ENCODE data around the gene KCNH5. TPM values are rescaled to one million over a fixed set of nuclear protein-coding genes. Genes with fewer than 3 reads are reported as not detected.

Gene KCNH5
- total RNA-seq, 1 donor from 2014 or later = not detected

DNA sequence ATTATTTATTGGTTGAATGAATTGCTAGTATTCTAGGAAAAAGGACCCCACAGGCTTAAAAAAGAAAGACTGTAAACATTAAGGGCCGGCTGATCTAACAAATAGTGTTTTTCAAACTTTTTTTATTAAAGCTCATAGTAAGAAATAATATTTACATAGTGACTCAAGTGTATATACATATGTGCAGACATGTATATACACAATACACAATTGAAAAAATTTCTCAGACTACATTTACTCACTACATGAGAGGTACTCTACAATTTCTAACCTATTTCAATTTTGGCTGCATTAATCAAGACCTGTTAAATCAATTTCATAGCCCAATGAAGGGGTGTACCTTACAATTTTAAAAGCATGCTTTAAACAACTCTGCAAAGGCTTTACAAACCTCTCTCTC, 17.5 kb downstream of the KCNH5 start:
- DNase-seq (no peak), ATAC-seq (ENCODE audit: low read depth) (no peak)
- Mint-ChIP-seq H3K27me3 (no peaks in the 10 kb centered on the region), H3K36me3 (ENCODE audit: low read depth) (no peaks in the 10 kb centered on the region), H3K4me3 (no peak overlapping the region), H3K4me1 (no peaks in the 10 kb centered on the region), H3K9me3 (peaks cover 12% of the 10 kb centered on the region), H3K27ac (no peak overlapping the region)
- ChIA-PET CTCF (no interaction called here), POLR2A (no interaction called here)
- TF ChIP-seq, protein P1, sequence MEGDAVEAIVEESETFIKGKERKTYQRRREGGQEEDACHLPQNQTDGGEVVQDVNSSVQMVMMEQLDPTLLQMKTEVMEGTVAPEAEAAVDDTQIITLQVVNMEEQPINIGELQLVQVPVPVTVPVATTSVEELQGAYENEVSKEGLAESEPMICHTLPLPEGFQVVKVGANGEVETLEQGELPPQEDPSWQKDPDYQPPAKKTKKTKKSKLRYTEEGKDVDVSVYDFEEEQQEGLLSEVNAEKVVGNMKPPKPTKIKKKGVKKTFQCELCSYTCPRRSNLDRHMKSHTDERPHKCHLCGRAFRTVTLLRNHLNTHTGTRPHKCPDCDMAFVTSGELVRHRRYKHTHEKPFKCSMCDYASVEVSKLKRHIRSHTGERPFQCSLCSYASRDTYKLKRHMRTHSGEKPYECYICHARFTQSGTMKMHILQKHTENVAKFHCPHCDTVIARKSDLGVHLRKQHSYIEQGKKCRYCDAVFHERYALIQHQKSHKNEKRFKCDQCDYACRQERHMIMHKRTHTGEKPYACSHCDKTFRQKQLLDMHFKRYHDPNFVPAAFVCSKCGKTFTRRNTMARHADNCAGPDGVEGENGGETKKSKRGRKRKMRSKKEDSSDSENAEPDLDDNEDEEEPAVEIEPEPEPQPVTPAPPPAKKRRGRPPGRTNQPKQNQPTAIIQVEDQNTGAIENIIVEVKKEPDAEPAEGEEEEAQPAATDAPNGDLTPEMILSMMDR (IDR thresholded peaks at IDR 0.05) = no peak
- intact Hi-C loops (cut with micrococcal nuclease) = no loop called here

DNA sequence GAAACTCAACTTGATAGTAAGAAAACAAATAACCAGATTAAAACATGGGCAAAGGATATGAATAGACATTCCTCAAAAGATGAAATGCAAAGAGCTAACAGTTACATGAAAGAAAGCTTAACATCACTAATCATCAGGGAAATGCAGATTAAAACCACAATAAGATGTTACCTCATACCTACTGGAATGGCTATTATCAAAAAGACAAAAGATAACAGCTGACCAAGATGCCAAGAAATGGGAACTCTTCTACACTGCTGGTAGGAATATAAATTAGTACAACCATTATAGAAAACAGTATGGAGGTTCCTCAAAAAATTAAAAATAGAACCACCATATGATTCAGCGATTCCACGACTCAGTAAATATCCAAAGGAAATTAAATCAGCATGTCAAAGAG, 18.8 kb downstream of the KCNH5 start:
- Mint-ChIP-seq H3K4me1 (no peaks in the 10 kb centered on the region), H3K36me3 (ENCODE audit: low read depth) (no peaks in the 10 kb centered on the region), H3K9me3 (peaks cover 12% of the 10 kb centered on the region), H3K4me3 (no peak overlapping the region), H3K27ac (no peak overlapping the region), H3K27me3 (no peaks in the 10 kb centered on the region)
- DNase-seq (no peak), ATAC-seq (ENCODE audit: low read depth) (no peak)
- TF ChIP-seq, protein P1 (IDR thresholded peaks at IDR 0.05) = no peak
- POLR2A ChIA-PET = no interaction called here
- CTCF ChIA-PET = no interaction called here
- intact Hi-C loops (cut with micrococcal nuclease) = no loop called here

DNA sequence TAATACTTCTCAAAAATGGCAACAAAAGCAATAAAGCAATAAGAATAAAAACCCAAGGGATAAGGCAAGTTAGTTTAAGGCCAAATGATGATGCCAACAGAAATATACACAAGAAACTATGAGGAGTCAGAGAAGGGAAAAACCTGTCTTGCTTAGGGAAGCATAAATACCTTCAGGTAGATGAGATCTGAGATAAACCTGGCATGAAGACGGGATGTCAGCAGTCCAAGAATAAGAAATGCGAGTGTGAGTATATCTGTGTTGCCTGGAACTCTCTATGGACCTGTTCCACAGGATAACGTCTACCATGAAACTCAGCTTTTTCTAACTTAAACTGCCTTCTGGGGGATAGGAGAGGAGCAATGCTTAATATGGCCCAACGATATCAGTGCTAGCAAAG, 30.6 kb downstream of the KCNH5 start:
- CTCF ChIA-PET = no interaction called here
- POLR2A ChIA-PET = no interaction called here
- no peaks in the 10 kb centered on the region for H3K4me1 Mint-ChIP-seq
- intact Hi-C loops (cut with micrococcal nuclease) = no loop called here
- TF ChIP-seq, protein P1 (IDR thresholded peaks at IDR 0.05) = no peak
- DNase-seq = no peak
- ATAC-seq (ENCODE audit: low read depth) = no peak
- no peak overlapping the region for H3K4me3 Mint-ChIP-seq
- H3K36me3 Mint-ChIP-seq (ENCODE audit: low read depth) = no peaks in the 10 kb centered on the region
- no peak overlapping the region for H3K27ac Mint-ChIP-seq
- no peaks in the 10 kb centered on the region for H3K27me3 Mint-ChIP-seq
- no peaks in the 10 kb centered on the region for H3K9me3 Mint-ChIP-seq

DNA sequence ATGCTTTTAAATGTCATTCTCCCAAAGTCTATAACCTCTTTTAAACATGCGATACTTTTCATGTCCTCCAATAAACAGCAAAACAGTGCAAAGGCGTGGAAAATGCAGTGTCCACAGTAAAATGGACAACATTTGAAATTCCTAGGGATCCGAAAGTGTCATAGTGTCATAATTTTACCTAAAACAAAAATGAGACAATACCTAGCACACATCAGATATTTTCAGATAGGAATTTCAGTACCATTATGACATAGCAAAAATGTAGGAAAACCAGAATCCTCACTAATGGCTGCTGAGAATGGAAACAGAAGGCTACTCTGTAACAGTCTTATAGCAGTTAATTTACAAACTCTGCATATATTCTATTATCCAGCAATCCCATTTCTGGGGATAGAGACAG, 33.1 kb downstream of the KCNH5 start:
- Mint-ChIP-seq H3K4me1 (no peaks in the 10 kb centered on the region), H3K27me3 (no peaks in the 10 kb centered on the region), H3K9me3 (no peaks in the 10 kb centered on the region), H3K27ac (no peak overlapping the region), H3K36me3 (ENCODE audit: low read depth) (no peaks in the 10 kb centered on the region), H3K4me3 (no peak overlapping the region)
- CTCF ChIA-PET = no interaction called here
- DNase-seq (no peak), ATAC-seq (ENCODE audit: low read depth) (no peak)
- TF ChIP-seq, protein P1 (IDR thresholded peaks at IDR 0.05) = no peak
- POLR2A ChIA-PET = no interaction called here
- intact Hi-C loops (cut with micrococcal nuclease) = no loop called here

DNA sequence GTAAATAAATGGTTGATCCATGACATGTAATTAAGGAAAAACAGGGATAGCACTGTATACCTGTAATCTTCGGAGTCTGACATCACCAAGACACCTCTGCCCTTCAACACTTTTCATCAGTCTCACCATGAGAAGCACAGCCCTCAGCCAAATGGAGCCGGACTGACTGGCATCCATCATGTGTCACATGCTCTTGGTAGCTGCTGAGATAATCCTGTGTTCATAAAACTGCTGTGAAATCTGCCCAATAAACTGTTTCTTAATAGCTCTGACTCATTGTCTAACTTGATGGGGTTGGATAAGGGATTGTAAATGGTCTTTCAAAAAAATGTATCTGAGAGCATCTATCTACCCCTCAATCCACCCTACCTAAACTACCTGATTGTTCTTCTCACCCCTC, 33.6 kb downstream of the KCNH5 start:
- ATAC-seq (ENCODE audit: low read depth) (no peak), DNase-seq (no peak)
- no peaks in the 10 kb centered on the region for H3K27me3 Mint-ChIP-seq
- no peak overlapping the region for H3K4me3 Mint-ChIP-seq
- H3K9me3 Mint-ChIP-seq = no peaks in the 10 kb centered on the region
- H3K27ac Mint-ChIP-seq = no peak overlapping the region
- TF ChIP-seq, protein P1 (IDR thresholded peaks at IDR 0.05) = no peak
- no peaks in the 10 kb centered on the region for H3K4me1 Mint-ChIP-seq
- H3K36me3 Mint-ChIP-seq (ENCODE audit: low read depth) = no peaks in the 10 kb centered on the region
- intact Hi-C loops (cut with micrococcal nuclease) = no loop called here
- CTCF ChIA-PET = no interaction called here
- POLR2A ChIA-PET = no interaction called here
